GM23338 (cell line): ENCODE data around the gene PCSK4. TPM values are rescaled to one million over a fixed set of nuclear protein-coding genes. Genes with fewer than 3 reads are reported as not detected.

Source experiments
- ATAC-seq: fragments of 200-7000 bp; cut with Tn5 transposase; 3 replicates; pipeline ENCODE4 v1.9.1; 2020
- DNase-seq: peaks from one replicate; pipeline ENCODE4 v3.0.0-alpha.2; 2015; ENCODE audit warnings: low spot score
- H2AFZ ChIP-seq: fragments of 200-600 bp; sonication (generic); 2 replicates; pipeline ENCODE4 v1.8.0; 2016; ENCODE audit warnings: antibody characterized with exemption, mild to moderate bottlenecking, moderate library complexity
- H3F3A ChIP-seq: fragments of 200-600 bp; sonication (generic); replicated peaks from 2 replicates; pipeline ENCODE4 v1.8.0; 2017; ENCODE audit warnings: antibody characterized with exemption, mixed run types, low read depth
- H3K27ac ChIP-seq: fragments of 200-600 bp; sonication (generic); 2 replicates; pipeline ENCODE4 v1.6.1; 2016; ENCODE audit warnings: low read depth
- H3K27me3 ChIP-seq: fragments of 200-600 bp; sonication (generic); 2 replicates; pipeline ENCODE4 v1.8.0; 2016; ENCODE audit warnings: mild to moderate bottlenecking, mixed run types, moderate library complexity; ENCODE audit not compliant: insufficient read depth
- H3K36me3 ChIP-seq: fragments of 200-600 bp; sonication (generic); 2 replicates; pipeline ENCODE4 v1.8.0; 2016; ENCODE audit warnings: mild to moderate bottlenecking; ENCODE audit not compliant: insufficient read depth
- H3K4me1 ChIP-seq: fragments of 200-600 bp; sonication (generic); 2 replicates; pipeline ENCODE4 v1.8.0; 2016; ENCODE audit warnings: mild to moderate bottlenecking, moderate library complexity; ENCODE audit not compliant: insufficient read depth
- H3K4me2 ChIP-seq: fragments of 200-600 bp; sonication (generic); 2 replicates; pipeline ENCODE4 v1.7.1; 2017; ENCODE audit warnings: mixed run types
- H3K4me3 ChIP-seq: fragments of 200-600 bp; sonication (generic); 2 replicates; pipeline ENCODE4 v1.6.1; 2016; ENCODE audit warnings: mixed run types
- H3K79me2 ChIP-seq: fragments of 200-600 bp; sonication (generic); replicated peaks from 2 replicates; pipeline ENCODE4 v1.8.0; 2017; ENCODE audit warnings: mild to moderate bottlenecking; ENCODE audit not compliant: insufficient read depth
- H3K9me2 ChIP-seq: fragments of 200-600 bp; sonication (generic); 2 replicates; pipeline ENCODE4 v1.8.0; 2017; ENCODE audit not compliant: insufficient read depth
- H4K20me1 ChIP-seq: fragments of 200-600 bp; sonication (generic); replicated peaks from 2 replicates; pipeline ENCODE4 v1.8.0; 2017; ENCODE audit warnings: mild to moderate bottlenecking; ENCODE audit not compliant: insufficient read depth
- H3K27ac Mint-ChIP-seq: 2 replicates; pipeline ENCODE4 v1.8.0; 2020; ENCODE audit warnings: inconsistent platforms, mild to moderate bottlenecking, moderate library complexity, mixed read lengths
- H3K27me3 Mint-ChIP-seq: 3 replicates; pipeline ENCODE4 v1.8.0; 2022; ENCODE audit warnings: low read depth, mild to moderate bottlenecking, moderate library complexity, mixed read lengths, inconsistent platforms; ENCODE audit not compliant: insufficient read depth, poor library complexity
- H3K36me3 Mint-ChIP-seq: 3 replicates; pipeline ENCODE4 v1.8.0; 2021; ENCODE audit warnings: low read depth, mild to moderate bottlenecking, inconsistent platforms, moderate library complexity, mixed read lengths
- H3K4me1 Mint-ChIP-seq: 3 replicates; pipeline ENCODE4 v1.8.0; 2020; ENCODE audit warnings: mild to moderate bottlenecking, inconsistent platforms, mixed read lengths
- H3K4me3 Mint-ChIP-seq: 3 replicates; pipeline ENCODE4 v1.8.0; 2021; ENCODE audit warnings: moderate library complexity, mild to moderate bottlenecking, inconsistent platforms, mixed read lengths
- H3K9me3 Mint-ChIP-seq: 3 replicates; pipeline ENCODE4 v1.8.0; 2020; ENCODE audit warnings: moderate library complexity, mild to moderate bottlenecking, inconsistent platforms, mixed read lengths
- CTCF ChIP-seq, 2 experiments: fragments of 200-600 bp in 1 of 2; sonication (generic) in 1 of 2; conservative IDR thresholded peaks; 2 replicates each; pipeline versions ENCODE4 v1.5.1 to v1.6.1; 2016 to 2017; ENCODE audit warnings: antibody characterized with exemption in 2 of 2, low read depth in 2 of 2, mild to moderate bottlenecking in 2 of 2, moderate library complexity in 1 of 2
- EZH2 ChIP-seq: fragments of 200-600 bp; sonication (generic); IDR thresholded peaks from one replicate; pipeline ENCODE4 v1.8.0; 2017; ENCODE audit warnings: antibody characterized with exemption, mild to moderate bottlenecking, low read depth; ENCODE audit not compliant: unreplicated experiment
- EZH2phosphoT487 ChIP-seq: fragments of 200-600 bp; sonication (generic); IDR thresholded peaks from one replicate; pipeline ENCODE4 v1.8.1; 2018; ENCODE audit warnings: antibody characterized with exemption; ENCODE audit not compliant: unreplicated experiment
- JUNB ChIP-seq: IDR thresholded peaks from one replicate; pipeline ENCODE4 v1.6.1; 2016; ENCODE audit warnings: antibody characterized with exemption; ENCODE audit not compliant: unreplicated experiment
- NANOG ChIP-seq: IDR thresholded peaks from 2 replicates; pipeline ENCODE4 v1.6.1; 2016; ENCODE audit warnings: antibody characterized with exemption, borderline replicate concordance
- POLR2AphosphoS5 ChIP-seq: IDR thresholded peaks from 2 replicates; pipeline ENCODE4 v1.6.1; 2016; ENCODE audit warnings: antibody characterized with exemption, low read depth
- ZNF114 ChIP-seq: fragments of 250-450 bp; sonication (Bioruptor Pico); IDR thresholded peaks from 2 replicates; pipeline ENCODE4 v1.5.0; 2020; ENCODE audit warnings: mild to moderate bottlenecking, moderate library complexity
- ZNF331 ChIP-seq: fragments of 250-450 bp; sonication (Bioruptor Pico); IDR thresholded peaks from 2 replicates; pipeline ENCODE4 v1.5.0; 2020; ENCODE audit warnings: low read depth, mild to moderate bottlenecking, moderate library complexity
- polyA plus RNA-seq: library from polyadenylated mRNA; unstranded; fragments of >200 nt; fragmentation: Nextera tagmentation; extraction: Ambion mirVana; gene quantifications from 2 replicates; pipeline ENCODE4 v1.2.1, GENCODE V29; 2016
- total RNA-seq: library from RNA; depleted of rRNA; stranded (reverse); fragments of >200 nt; shearing (Covaris generic); gene quantifications from 2 replicates; pipeline ENCODE4 v1.2.3, GENCODE V29; 2014
- TF ChIP-seq, protein P1 (sequence below): fragments of 250-450 bp; sonication (Bioruptor Pico); IDR thresholded peaks from 2 replicates; pipeline ENCODE4 v1.5.0; 2020; ENCODE audit warnings: mild to moderate bottlenecking, moderate library complexity
- TF ChIP-seq, protein P2 (sequence below): IDR thresholded peaks from 2 replicates; pipeline ENCODE4 v1.6.1; 2016; ENCODE audit warnings: antibody characterized with exemption

The PCSK4 gene
- total and polyA plus RNA-seq, 2 experiments from 2014 or later, result 3.8 to 15.1 TPM

DNA sequence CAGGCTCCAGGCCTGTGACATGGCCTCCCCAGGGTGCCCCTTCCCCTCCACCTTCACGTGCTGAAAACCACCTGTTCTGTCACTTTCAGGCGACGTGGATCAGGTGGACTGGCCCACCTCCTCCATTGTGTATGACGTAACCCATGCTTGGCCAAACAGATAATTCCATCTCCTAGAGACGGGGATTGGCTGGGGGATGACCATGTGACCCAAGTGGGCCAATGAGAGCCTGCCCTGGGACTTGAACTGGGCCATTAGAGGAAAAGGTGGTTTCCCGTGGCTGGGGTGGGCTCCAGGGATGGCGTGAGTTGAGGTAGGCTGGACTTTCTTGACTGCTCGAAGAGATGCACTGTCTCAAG lies 26.2 kb upstream of the PCSK4 start:
- no peaks in the 10 kb centered on the region for H3K36me3 Mint-ChIP-seq
- H3K4me1 Mint-ChIP-seq, result no peaks in the 10 kb centered on the region
- H3K4me2 ChIP-seq, result no peak overlapping the region
- no peaks in the 10 kb centered on the region for H3K36me3 ChIP-seq
- no peaks in the 10 kb centered on the region for H3K9me2 ChIP-seq
- H4K20me1 ChIP-seq, result no peaks in the 10 kb centered on the region; the same call in 1 of the 2 replicates
- ATAC-seq (no peak), DNase-seq (peak; percentile 40)
- TF ChIP-seq ZNF331 (no peak), EZH2phosphoT487 (no peak), NANOG (no peak), ZNF114 (CRISPR knock-in tag) (no peak)
- TF ChIP-seq, protein P1, sequence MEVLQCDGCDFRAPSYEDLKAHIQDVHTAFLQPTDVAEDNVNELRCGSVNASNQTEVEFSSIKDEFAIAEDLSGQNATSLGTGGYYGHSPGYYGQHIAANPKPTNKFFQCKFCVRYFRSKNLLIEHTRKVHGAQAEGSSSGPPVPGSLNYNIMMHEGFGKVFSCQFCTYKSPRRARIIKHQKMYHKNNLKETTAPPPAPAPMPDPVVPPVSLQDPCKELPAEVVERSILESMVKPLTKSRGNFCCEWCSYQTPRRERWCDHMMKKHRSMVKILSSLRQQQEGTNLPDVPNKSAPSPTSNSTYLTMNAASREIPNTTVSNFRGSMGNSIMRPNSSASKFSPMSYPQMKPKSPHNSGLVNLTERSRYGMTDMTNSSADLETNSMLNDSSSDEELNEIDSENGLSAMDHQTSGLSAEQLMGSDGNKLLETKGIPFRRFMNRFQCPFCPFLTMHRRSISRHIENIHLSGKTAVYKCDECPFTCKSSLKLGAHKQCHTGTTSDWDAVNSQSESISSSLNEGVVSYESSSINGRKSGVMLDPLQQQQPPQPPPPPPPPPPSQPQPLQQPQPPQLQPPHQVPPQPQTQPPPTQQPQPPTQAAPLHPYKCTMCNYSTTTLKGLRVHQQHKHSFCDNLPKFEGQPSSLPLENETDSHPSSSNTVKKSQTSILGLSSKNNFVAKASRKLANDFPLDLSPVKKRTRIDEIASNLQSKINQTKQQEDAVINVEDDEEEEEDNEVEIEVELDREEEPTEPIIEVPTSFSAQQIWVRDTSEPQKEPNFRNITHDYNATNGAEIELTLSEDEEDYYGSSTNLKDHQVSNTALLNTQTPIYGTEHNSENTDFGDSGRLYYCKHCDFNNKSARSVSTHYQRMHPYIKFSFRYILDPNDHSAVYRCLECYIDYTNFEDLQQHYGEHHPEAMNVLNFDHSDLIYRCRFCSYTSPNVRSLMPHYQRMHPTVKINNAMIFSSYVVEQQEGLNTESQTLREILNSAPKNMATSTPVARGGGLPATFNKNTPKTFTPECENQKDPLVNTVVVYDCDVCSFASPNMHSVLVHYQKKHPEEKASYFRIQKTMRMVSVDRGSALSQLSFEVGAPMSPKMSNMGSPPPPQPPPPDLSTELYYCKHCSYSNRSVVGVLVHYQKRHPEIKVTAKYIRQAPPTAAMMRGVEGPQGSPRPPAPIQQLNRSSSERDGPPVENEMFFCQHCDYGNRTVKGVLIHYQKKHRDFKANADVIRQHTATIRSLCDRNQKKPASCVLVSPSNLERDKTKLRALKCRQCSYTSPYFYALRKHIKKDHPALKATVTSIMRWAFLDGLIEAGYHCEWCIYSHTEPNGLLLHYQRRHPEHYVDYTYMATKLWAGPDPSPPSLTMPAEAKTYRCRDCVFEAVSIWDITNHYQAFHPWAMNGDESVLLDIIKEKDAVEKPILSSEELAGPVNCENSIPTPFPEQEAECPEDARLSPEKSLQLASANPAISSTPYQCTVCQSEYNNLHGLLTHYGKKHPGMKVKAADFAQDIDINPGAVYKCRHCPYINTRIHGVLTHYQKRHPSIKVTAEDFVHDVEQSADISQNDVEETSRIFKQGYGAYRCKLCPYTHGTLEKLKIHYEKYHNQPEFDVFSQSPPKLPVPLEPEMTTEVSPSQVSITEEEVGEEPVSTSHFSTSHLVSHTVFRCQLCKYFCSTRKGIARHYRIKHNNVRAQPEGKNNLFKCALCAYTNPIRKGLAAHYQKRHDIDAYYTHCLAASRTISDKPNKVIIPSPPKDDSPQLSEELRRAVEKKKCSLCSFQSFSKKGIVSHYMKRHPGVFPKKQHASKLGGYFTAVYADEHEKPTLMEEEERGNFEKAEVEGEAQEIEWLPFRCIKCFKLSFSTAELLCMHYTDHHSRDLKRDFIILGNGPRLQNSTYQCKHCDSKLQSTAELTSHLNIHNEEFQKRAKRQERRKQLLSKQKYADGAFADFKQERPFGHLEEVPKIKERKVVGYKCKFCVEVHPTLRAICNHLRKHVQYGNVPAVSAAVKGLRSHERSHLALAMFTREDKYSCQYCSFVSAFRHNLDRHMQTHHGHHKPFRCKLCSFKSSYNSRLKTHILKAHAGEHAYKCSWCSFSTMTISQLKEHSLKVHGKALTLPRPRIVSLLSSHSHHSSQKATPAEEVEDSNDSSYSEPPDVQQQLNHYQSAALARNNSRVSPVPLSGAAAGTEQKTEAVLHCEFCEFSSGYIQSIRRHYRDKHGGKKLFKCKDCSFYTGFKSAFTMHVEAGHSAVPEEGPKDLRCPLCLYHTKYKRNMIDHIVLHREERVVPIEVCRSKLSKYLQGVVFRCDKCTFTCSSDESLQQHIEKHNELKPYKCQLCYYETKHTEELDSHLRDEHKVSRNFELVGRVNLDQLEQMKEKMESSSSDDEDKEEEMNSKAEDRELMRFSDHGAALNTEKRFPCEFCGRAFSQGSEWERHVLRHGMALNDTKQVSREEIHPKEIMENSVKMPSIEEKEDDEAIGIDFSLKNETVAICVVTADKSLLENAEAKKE (CRISPR knock-in tag), result no peak
- no peak overlapping the region; the same call in 2 of the 3 replicates for H3K4me3 Mint-ChIP-seq
- peaks cover 5% of the 10 kb centered on the region for H3K9me3 Mint-ChIP-seq
- no peaks in the 10 kb centered on the region for H3K79me2 ChIP-seq
- no peak overlapping the region for H3K27ac Mint-ChIP-seq
- H3K4me3 ChIP-seq, result no peak overlapping the region
- no peaks in the 10 kb centered on the region for H3K4me1 ChIP-seq
- peaks cover 17% of the 10 kb centered on the region for H3K27me3 Mint-ChIP-seq
- H2AFZ ChIP-seq, result no peak overlapping the region
- H3F3A ChIP-seq, result 0 out of 2 replicates have a peak, but pooled peaks cover 4% of the 10 kb centered on the region
- no peak overlapping the region for H3K27ac ChIP-seq
- peaks cover 4% of the 10 kb centered on the region; the same call in 1 of the 2 replicates for H3K27me3 ChIP-seq

DNA sequence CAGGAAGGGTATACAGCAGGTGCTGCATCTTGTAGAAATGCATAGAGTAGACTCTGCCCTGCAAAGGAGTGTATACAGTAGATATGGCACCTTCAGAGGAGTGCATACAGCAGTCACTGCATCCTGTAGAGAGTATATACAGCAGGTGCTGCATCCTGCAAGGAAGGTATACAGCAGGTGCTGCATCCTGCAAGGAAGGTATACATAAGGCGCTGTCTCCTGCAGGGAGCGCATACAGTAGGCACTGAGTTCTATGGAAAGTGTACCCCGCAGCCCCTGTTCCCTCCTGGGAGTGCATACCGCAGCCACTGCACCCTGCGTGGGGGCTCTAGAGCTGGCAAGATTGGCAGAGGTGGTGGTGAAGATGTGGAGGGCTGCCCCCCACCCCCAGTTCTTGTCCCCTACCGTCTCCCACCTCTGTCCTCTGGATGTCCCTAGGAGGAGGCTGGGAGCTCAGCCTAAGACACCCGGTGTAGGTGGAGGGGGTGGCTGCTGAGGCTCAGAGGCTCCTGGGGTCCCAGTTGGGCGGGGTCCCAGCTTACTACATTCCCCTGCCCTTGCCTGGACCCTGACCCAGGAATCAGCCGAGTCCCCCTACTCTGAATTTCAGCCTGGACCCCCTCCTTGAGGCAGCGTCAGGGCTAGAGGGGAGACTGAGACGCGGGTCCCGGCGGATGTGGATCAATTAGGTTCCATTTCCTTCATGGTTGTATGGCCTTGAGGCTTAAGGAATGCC lies 25.0 kb upstream of the PCSK4 start:
- no peaks in the 10 kb centered on the region for H3K9me2 ChIP-seq
- H3K9me3 Mint-ChIP-seq, result peaks cover 5% of the 10 kb centered on the region
- H3K27me3 ChIP-seq, result peaks cover 4% of the 10 kb centered on the region; the same call in 1 of the 2 replicates
- no peaks in the 10 kb centered on the region for H3K4me1 ChIP-seq
- H3K27me3 Mint-ChIP-seq, result peaks cover 18% of the 10 kb centered on the region
- DNase-seq (no peak), ATAC-seq (no peak)
- H3K27ac Mint-ChIP-seq, result no peak overlapping the region
- no peak overlapping the region for H2AFZ ChIP-seq
- H3K4me1 Mint-ChIP-seq, result no peaks in the 10 kb centered on the region
- H3K4me3 Mint-ChIP-seq, result no peak overlapping the region
- H3K4me3 ChIP-seq, result no peak overlapping the region
- H3K36me3 ChIP-seq, result no peaks in the 10 kb centered on the region
- H3K4me2 ChIP-seq, result no peak overlapping the region
- no peak overlapping the region for H3K27ac ChIP-seq
- H3F3A ChIP-seq, result 0 out of 2 replicates have a peak, but pooled peaks cover 4% of the 10 kb centered on the region
- no peaks in the 10 kb centered on the region for H3K79me2 ChIP-seq
- no peaks in the 10 kb centered on the region; the same call in 1 of the 2 replicates for H4K20me1 ChIP-seq
- H3K36me3 Mint-ChIP-seq, result no peaks in the 10 kb centered on the region
- TF ChIP-seq EZH2, result no peak
- TF ChIP-seq CTCF (conservative IDR thresholded peaks at IDR 0.05; ENCODE audit: low read depth in 2 of 2), result no peak
- TF ChIP-seq POLR2AphosphoS5, result no peak
- TF ChIP-seq, protein P2, sequence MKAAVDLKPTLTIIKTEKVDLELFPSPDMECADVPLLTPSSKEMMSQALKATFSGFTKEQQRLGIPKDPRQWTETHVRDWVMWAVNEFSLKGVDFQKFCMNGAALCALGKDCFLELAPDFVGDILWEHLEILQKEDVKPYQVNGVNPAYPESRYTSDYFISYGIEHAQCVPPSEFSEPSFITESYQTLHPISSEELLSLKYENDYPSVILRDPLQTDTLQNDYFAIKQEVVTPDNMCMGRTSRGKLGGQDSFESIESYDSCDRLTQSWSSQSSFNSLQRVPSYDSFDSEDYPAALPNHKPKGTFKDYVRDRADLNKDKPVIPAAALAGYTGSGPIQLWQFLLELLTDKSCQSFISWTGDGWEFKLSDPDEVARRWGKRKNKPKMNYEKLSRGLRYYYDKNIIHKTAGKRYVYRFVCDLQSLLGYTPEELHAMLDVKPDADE, result no peak
- no peak for TF ChIP-seq ZNF331
- no peak for TF ChIP-seq JUNB
